Naive thymus-derived CD4-positive, alpha-beta T cell (primary cell): ENCODE measurements around the gene IDE. TPM values are rescaled to one million over a fixed set of nuclear protein-coding genes. Genes with fewer than 3 reads are reported as not detected.
A peak's percentile ranks its signal among the peaks of the same experiment; 100 is the strongest.
"Not testable (repeated sequence)": the region's sequence is repeated elsewhere in the genome, so short reads cannot be mapped to it uniquely, and the experiment has no call there.

ENCODE experiments used
- ATAC-seq: fragments of 150-1000 bp; cut with Tn5 transposase; 2 replicates; pipeline ENCODE4 v1.10.0; 2021; ENCODE audit warnings: mild to moderate bottlenecking, moderate library complexity
- CTCF ChIA-PET: fragments of 350-600 bp; sonication (Branson Sonifier 250); formaldehyde crosslinking; loops from one replicate; lab custom pipeline; 2021; ENCODE audit warnings: antibody characterized with exemption; lab: Charles Lee
- POLR2A ChIA-PET: fragments of 350-600 bp; sonication (Branson Sonifier 250); formaldehyde crosslinking; loops from one replicate; lab custom pipeline; 2021; ENCODE audit warnings: antibody characterized with exemption, inconsistent platforms; lab: Charles Lee
- DNase-seq, 9 donors: peaks; one replicate each; pipeline versions ENCODE4 v3.0.0 to v3.0.0-alpha.2; 2020 to 2022; ENCODE audit warnings: mixed read lengths in 1 of 9
- H3K27ac ChIP-seq: one replicate; pipeline ENCODE4 v1.7.0; 2013; ENCODE audit warnings: mild to moderate bottlenecking, low read depth, low read length, moderate library complexity
- H3K27me3 ChIP-seq, 2 donors: one replicate each; pipeline ENCODE4 v1.7.0; 2013; ENCODE audit warnings: low read length in 2 of 2, mild to moderate bottlenecking in 2 of 2, moderate library complexity in 2 of 2; ENCODE audit not compliant: control insufficient read depth in 2 of 2, insufficient read depth in 2 of 2
- H3K36me3 ChIP-seq, 3 experiments: 1 replicate in 2 of 3; 2 replicates in 1 of 3; pipeline ENCODE4 v1.7.0; 2013; ENCODE audit warnings: low read length in 3 of 3, mild to moderate bottlenecking in 3 of 3, moderate library complexity in 1 of 3; ENCODE audit not compliant: insufficient read depth in 3 of 3, control insufficient read depth in 2 of 3
- H3K4me1 ChIP-seq, 2 donors: one replicate each; pipeline ENCODE4 v1.7.0; 2013; ENCODE audit warnings: low read length in 2 of 2, mild to moderate bottlenecking in 2 of 2, moderate library complexity in 1 of 2; ENCODE audit not compliant: control insufficient read depth in 2 of 2, insufficient read depth in 2 of 2
- H3K4me3 ChIP-seq: 2 replicates; pipeline ENCODE4 v1.7.0; 2013; ENCODE audit warnings: mild to moderate bottlenecking, low read length
- H3K9me3 ChIP-seq, 3 experiments: 1 replicate in 2 of 3; 2 replicates in 1 of 3; pipeline ENCODE4 v1.7.0; 2013; ENCODE audit warnings: low read length in 3 of 3; ENCODE audit not compliant: control insufficient read depth in 2 of 3
- H3K27ac Mint-ChIP-seq, 9 donors: one replicate each; pipeline ENCODE4 v1.8.0; 2020 to 2022; ENCODE audit warnings: mixed read lengths in 9 of 9, mild to moderate bottlenecking in 8 of 9, moderate library complexity in 5 of 9, inconsistent platforms in 2 of 9
- H3K27me3 Mint-ChIP-seq, 5 donors: one replicate each; pipeline ENCODE4 v1.8.0; 2021 to 2022; ENCODE audit warnings: mixed read lengths in 5 of 5, mild to moderate bottlenecking in 1 of 5
- H3K36me3 Mint-ChIP-seq, 5 donors: one replicate each; pipeline ENCODE4 v1.8.0; 2020 to 2022; ENCODE audit warnings: mixed read lengths in 5 of 5, mild to moderate bottlenecking in 3 of 5, inconsistent platforms in 1 of 5
- H3K4me1 Mint-ChIP-seq, 7 donors: one replicate each; pipeline ENCODE4 v1.8.0; 2020 to 2022; ENCODE audit warnings: mixed read lengths in 7 of 7, mild to moderate bottlenecking in 3 of 7, inconsistent platforms in 1 of 7
- H3K4me3 Mint-ChIP-seq, 10 donors: one replicate each; pipeline ENCODE4 v1.8.0; 2020 to 2022; ENCODE audit warnings: mild to moderate bottlenecking in 10 of 10, mixed read lengths in 10 of 10, moderate library complexity in 6 of 10, inconsistent platforms in 2 of 10
- H3K9me3 Mint-ChIP-seq, 11 donors: one replicate each; pipeline ENCODE4 v1.8.0; 2020 to 2022; ENCODE audit warnings: mixed read lengths in 11 of 11, mild to moderate bottlenecking in 4 of 11, inconsistent platforms in 1 of 11, moderate library complexity in 1 of 11
- intact Hi-C, 2 donors: fragments of 100-400 bp; cut with micrococcal nuclease; formaldehyde crosslinking; loops; one replicate each; pipeline ENCODE4 v1.15.1; 2023
- polyA plus RNA-seq, 2 donors: library from polyadenylated mRNA; unstranded; fragments of 300-500 nt; fragmentation: Illumina TruSeq; gene quantifications; one replicate each; pipeline ENCODE4 v1.2.3, GENCODE V29; 2021
- total RNA-seq, 6 experiments: library from RNA in 5 of 6; stranded (reverse) in 5 of 6; gene quantifications; 1 replicate in 5 of 6; 2 replicates in 1 of 6; pipeline ENCODE4 v1.2.3 and lab custom pipeline; 2021 to 2026

Gene IDE
- total and polyA plus RNA-seq, 7 experiments from 2014 or later = 11.2 to 36.7 (median 27.4) TPM

DNA sequence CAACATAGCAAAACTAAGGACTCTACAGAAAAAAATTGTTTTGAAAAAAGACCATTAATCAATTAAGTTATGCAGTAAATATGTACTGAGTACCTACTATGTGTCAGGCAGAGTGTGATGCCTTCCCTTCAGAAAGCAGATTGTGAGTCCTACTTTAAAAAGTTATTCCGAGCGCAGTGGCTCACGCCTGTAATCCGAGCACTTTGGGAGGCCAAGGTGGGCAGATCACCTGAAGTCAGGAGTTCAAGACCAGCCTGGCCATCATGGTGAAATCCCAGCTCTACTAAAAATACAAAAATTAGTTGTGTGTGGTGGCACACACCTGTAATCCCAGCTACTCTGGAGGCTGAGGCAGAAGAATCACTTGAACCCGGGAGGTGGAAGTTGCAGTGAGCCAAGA, 4.2 kb downstream of the IDE start:
- DNase-seq, H3K9me3 Mint-ChIP-seq, H3K4me3 Mint-ChIP-seq, H3K27ac Mint-ChIP-seq, H3K4me3 ChIP-seq, H3K27me3 ChIP-seq, H3K27me3 Mint-ChIP-seq, ATAC-seq, H3K27ac ChIP-seq, H3K9me3 ChIP-seq: not testable (repeated sequence)
- H3K4me1 Mint-ChIP-seq = peaks cover 32 to 60% (median 56%) of the 10 kb centered on the region in 7 donors
- peaks cover 0 to 27% (median 12%) of the 10 kb centered on the region in 5 donors for H3K36me3 Mint-ChIP-seq
- intact Hi-C loops = loop anchor here (5.0 kb wide), 5 partner anchors 277 to 1697 kb away; partner anchors contain the start of genes TNKS2 (in 2 of the 2), CPEB3 (in 1 of the 2), EXOC6 (in 1 of the 2) and MARCHF5 (in 1 of the 2)
- H3K4me1 ChIP-seq = peaks cover 12 to 14% of the 10 kb centered on the region in 2 donors
- POLR2A ChIA-PET = interaction anchor here (0.6 kb wide), 1 partner anchor 23 kb away, joined by 3 read pairs; no protein-coding TSS in a partner anchor
- CTCF ChIA-PET = interaction anchor here (6.5 kb wide), 1 partner anchor 52 kb away, joined by 61 read pairs; no protein-coding TSS in a partner anchor
- H3K36me3 ChIP-seq = peaks cover 0 to 12% (median 0%) of the 10 kb centered on the region in 3 experiments

DNA sequence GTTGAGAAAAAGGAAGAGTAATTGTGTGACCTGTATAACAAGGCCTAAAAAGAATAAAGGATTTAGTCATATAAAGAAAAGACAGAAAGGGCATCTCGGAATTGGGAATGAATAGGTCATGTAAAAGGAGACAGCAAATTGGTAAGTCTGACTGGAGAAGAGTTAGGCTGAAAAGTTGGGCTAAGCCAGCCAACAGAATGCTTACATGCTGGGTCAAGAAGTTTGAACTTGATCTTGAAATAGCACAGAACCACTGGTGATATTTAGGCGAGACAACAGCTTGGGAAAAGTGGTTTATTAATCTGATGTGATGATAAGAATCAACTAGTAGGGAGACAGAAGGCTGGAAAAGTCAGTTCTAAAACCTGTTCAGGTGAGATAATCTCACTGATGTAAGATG, 4.8 kb downstream of the IDE start:
- peaks cover 32 to 60% (median 54%) of the 10 kb centered on the region in 7 donors for H3K4me1 Mint-ChIP-seq
- peaks cover 0 to 9% (median 0%) of the 10 kb centered on the region in 3 experiments for H3K36me3 ChIP-seq
- ChIA-PET POLR2A (interaction anchor here (0.6 to 0.7 kb wide), 2 partner anchors 23 to 134 kb away, joined by 3 read pairs; no protein-coding TSS in a partner anchor), CTCF (interaction anchor here (6.5 kb wide), 1 partner anchor 52 kb away, joined by 61 read pairs; no protein-coding TSS in a partner anchor)
- H3K36me3 Mint-ChIP-seq = peaks cover 0 to 28% (median 15%) of the 10 kb centered on the region in 5 donors
- H3K9me3 Mint-ChIP-seq = no peaks in the 10 kb centered on the region
- H3K27me3 ChIP-seq = no peaks in the 10 kb centered on the region
- DNase-seq = no peak
- H3K4me1 ChIP-seq = peaks cover 12 to 14% of the 10 kb centered on the region in 2 donors
- no peak overlapping the region for H3K4me3 ChIP-seq
- intact Hi-C loops = no loop called here
- no peak overlapping the region for H3K4me3 Mint-ChIP-seq
- no peak for ATAC-seq
- H3K27ac Mint-ChIP-seq = peak overlapping the region in 4 of 9 donors; percentile 3 to 47 (median 14)
- no peaks in the 10 kb centered on the region for H3K27me3 Mint-ChIP-seq
- H3K27ac ChIP-seq = no peak overlapping the region
- H3K9me3 ChIP-seq = no peaks in the 10 kb centered on the region

GRCh38 chr10:92567952-92568600, 5.8 kb downstream of the IDE start:
- no peak for ATAC-seq
- Histone ChIP-seq H3K27me3 (no peaks in the 10 kb centered on the region), H3K27ac (no peak overlapping the region), H3K4me3 (no peak overlapping the region), H3K9me3 (no peaks in the 10 kb centered on the region), H3K36me3 (no peaks in the 10 kb centered on the region), H3K4me1 (peaks cover 11 to 14% of the 10 kb centered on the region in 2 donors)
- POLR2A ChIA-PET = no interaction called here
- Mint-ChIP-seq H3K36me3 (peaks cover 0 to 31% (median 18%) of the 10 kb centered on the region in 5 donors), H3K27me3 (no peaks in the 10 kb centered on the region), H3K27ac (peak overlapping the region in 2 of 9 donors; percentile 12 to 79), H3K9me3 (no peaks in the 10 kb centered on the region), H3K4me1 (peaks cover 32 to 63% (median 57%) of the 10 kb centered on the region in 7 donors), H3K4me3 (no peak overlapping the region)
- DNase-seq = no peak
- CTCF ChIA-PET = no interaction called here
- intact Hi-C loops = no loop called here

DNA sequence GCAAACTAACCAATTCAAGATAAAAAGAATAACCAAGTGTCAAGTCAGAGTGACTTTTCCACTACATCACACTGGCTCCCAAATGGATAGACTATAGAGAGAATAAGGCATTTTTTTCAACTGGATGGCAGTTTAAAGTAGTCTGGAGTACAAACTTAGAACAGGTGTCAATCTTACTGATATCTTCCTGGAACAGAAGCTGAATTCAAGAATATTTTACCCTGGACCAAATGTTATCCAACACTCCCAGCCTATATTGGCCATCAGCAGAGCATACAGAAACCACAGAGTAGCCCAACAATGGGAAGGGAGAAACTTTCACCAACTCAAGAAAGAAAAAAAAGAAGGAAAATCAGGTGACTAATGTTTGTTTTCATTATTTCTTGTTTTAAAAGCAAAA, 11.5 kb downstream of the IDE start:
- Histone ChIP-seq H3K27me3 (no peaks in the 10 kb centered on the region), H3K9me3 (no peaks in the 10 kb centered on the region), H3K36me3 (peaks cover 0 to 14% (median 0%) of the 10 kb centered on the region in 3 experiments), H3K4me1 (no peaks in the 10 kb centered on the region), H3K4me3 (no peak overlapping the region), H3K27ac (no peak overlapping the region)
- peaks cover 11 to 54% (median 46%) of the 10 kb centered on the region in 5 donors for H3K36me3 Mint-ChIP-seq
- peaks cover 0 to 14% (median 6%) of the 10 kb centered on the region in 11 donors for H3K9me3 Mint-ChIP-seq
- no peak overlapping the region for H3K4me3 Mint-ChIP-seq
- ChIA-PET CTCF (interaction anchor here (1.9 kb wide), 1 partner anchor 12 kb away, joined by 7 read pairs; the partner anchor contains the start of gene IDE), POLR2A (interaction anchor here (1.5 kb wide), 1 partner anchor 11 kb away, joined by 3 read pairs; the partner anchor contains the start of gene IDE)
- ATAC-seq (no peak), DNase-seq (no peak)
- peak overlapping the region in 2 of 9 donors; percentile 9 to 13 for H3K27ac Mint-ChIP-seq
- intact Hi-C loops = no loop called here
- peaks cover 9 to 37% (median 24%) of the 10 kb centered on the region in 7 donors for H3K4me1 Mint-ChIP-seq
- H3K27me3 Mint-ChIP-seq = no peaks in the 10 kb centered on the region

- intact Hi-C loops = no loop called here
- Histone ChIP-seq H3K36me3 (peaks cover 0 to 28% (median 0%) of the 10 kb centered on the region in 3 experiments), H3K4me1 (no peaks in the 10 kb centered on the region), H3K27me3 (no peaks in the 10 kb centered on the region), H3K4me3 (no peak overlapping the region), H3K9me3 (no peaks in the 10 kb centered on the region), H3K27ac (no peak overlapping the region)
- Mint-ChIP-seq H3K4me1 (peaks cover 0 to 17% (median 7%) of the 10 kb centered on the region in 7 donors), H3K27me3 (no peaks in the 10 kb centered on the region), H3K36me3 (peaks cover 11 to 67% (median 53%) of the 10 kb centered on the region in 5 donors), H3K27ac (no peak overlapping the region), H3K4me3 (no peak overlapping the region), H3K9me3 (peaks cover 2 to 22% (median 11%) of the 10 kb centered on the region in 11 donors)
- ChIA-PET POLR2A (no interaction called here), CTCF (no interaction called here)
- ATAC-seq (no peak), DNase-seq (no peak)
Measured at GRCh38 chr10:92559046-92559445, 14.8 kb downstream of the IDE start.

DNA sequence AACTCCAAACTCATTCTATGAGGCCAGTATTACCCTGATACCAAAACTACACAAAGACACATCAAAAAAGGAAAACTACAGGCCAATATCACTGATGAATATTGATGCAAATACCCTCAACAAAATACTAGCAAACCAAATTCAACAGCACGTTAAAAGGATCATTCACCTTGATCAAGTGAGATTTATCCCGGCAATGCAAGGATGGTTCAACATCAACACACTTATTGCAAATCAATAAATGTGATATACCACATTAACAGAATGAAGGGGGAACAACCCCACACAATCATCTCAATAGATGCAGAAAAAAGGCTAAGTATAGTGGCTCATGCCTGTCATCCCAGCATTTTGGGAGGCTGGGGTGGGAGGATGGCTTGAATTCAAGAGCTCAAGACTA, 19.9 kb downstream of the IDE start:
- ATAC-seq = no peak
- Histone ChIP-seq H3K27me3 (no peaks in the 10 kb centered on the region), H3K27ac (no peak overlapping the region), H3K9me3 (no peaks in the 10 kb centered on the region), H3K4me1 (no peaks in the 10 kb centered on the region), H3K4me3 (no peak overlapping the region), H3K36me3 (peaks cover 0 to 16% (median 0%) of the 10 kb centered on the region in 3 experiments)
- POLR2A ChIA-PET = no interaction called here
- no peak for DNase-seq
- intact Hi-C loops = no loop called here
- CTCF ChIA-PET = no interaction called here
- Mint-ChIP-seq H3K4me3 (no peak overlapping the region), H3K4me1 (peaks cover 0 to 9% (median 3%) of the 10 kb centered on the region in 7 donors), H3K36me3 (peaks cover 9 to 61% (median 53%) of the 10 kb centered on the region in 5 donors), H3K27ac (no peak overlapping the region), H3K9me3 (peaks cover 0 to 24% (median 14%) of the 10 kb centered on the region in 11 donors), H3K27me3 (no peaks in the 10 kb centered on the region)
